ENCODE results near the gene NEGR1. TPM values are rescaled to one million over a fixed set of nuclear protein-coding genes. Genes with fewer than 3 reads are reported as not detected.

NEGR1 gene
- total and polyA plus RNA-seq, 4 donors = 0.08 to 0.14 (median 0.12) TPM; not detected in 1

DNA sequence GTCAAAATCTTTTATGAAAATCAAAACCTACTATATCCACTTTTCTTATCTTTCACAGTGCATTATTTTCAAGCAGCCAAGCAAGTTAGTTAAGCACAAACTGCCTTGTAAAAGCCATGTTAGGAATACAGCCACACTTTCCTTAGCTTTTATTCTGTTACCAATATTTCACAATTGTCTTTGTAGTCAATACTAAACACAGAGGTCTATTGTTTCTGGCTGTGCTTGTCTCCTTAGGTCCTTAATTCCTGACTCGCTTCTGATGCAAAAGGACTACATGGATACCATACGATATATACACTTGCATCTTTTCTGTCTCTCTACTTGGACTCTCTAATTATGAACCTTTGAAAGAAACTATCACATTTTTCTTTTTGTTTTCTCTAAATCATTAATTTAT is 331.8 kb downstream of the NEGR1 start:
- no peak overlapping the region for H3K4me3 ChIP-seq (ENCODE audit: low read depth in 1 of 3, low read length in 3 of 3)
- no peaks in the 10 kb centered on the region for H3K9me3 ChIP-seq (ENCODE audit: control insufficient read depth in 4 of 4, low read length in 3 of 4)
- 88% methylated on average over 2 of the region's 2 CpGs for WGBS
- no peak overlapping the region for H3K9ac ChIP-seq (ENCODE audit: low read depth in 1 of 2, low read length in 2 of 2)
- no peak overlapping the region for H3K27ac ChIP-seq (ENCODE audit: low read depth in 1 of 2, low read length in 2 of 2)
- no peaks in the 10 kb centered on the region for H3K27me3 ChIP-seq (ENCODE audit: control insufficient read depth in 4 of 4, insufficient read depth in 4 of 4, low read length in 3 of 4)
- no peaks in the 10 kb centered on the region for H3K4me1 ChIP-seq (ENCODE audit: control insufficient read depth in 4 of 4, insufficient read depth in 4 of 4, low read length in 3 of 4)
- TF ChIP-seq YY1 (IDR thresholded peaks at IDR 0.05) = no peak
- no peak for TF ChIP-seq FOXA1 (IDR thresholded peaks at IDR 0.05)
- TF ChIP-seq GABPA (IDR thresholded peaks at IDR 0.05 in 1 of 2, conservative IDR thresholded peaks at IDR 0.05 in 1 of 2) = no peak
- TF ChIP-seq, protein P1, sequence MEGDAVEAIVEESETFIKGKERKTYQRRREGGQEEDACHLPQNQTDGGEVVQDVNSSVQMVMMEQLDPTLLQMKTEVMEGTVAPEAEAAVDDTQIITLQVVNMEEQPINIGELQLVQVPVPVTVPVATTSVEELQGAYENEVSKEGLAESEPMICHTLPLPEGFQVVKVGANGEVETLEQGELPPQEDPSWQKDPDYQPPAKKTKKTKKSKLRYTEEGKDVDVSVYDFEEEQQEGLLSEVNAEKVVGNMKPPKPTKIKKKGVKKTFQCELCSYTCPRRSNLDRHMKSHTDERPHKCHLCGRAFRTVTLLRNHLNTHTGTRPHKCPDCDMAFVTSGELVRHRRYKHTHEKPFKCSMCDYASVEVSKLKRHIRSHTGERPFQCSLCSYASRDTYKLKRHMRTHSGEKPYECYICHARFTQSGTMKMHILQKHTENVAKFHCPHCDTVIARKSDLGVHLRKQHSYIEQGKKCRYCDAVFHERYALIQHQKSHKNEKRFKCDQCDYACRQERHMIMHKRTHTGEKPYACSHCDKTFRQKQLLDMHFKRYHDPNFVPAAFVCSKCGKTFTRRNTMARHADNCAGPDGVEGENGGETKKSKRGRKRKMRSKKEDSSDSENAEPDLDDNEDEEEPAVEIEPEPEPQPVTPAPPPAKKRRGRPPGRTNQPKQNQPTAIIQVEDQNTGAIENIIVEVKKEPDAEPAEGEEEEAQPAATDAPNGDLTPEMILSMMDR (IDR thresholded peaks at IDR 0.05; ENCODE audit: low read depth, low read length, missing input control) = no peak
- no peak for TF ChIP-seq NR2F2 (IDR thresholded peaks at IDR 0.05)
- no peak for TF ChIP-seq FOXA2 (IDR thresholded peaks at IDR 0.05)
- no peak for TF ChIP-seq RAD21 (IDR thresholded peaks at IDR 0.05)
- TF ChIP-seq, protein P2, sequence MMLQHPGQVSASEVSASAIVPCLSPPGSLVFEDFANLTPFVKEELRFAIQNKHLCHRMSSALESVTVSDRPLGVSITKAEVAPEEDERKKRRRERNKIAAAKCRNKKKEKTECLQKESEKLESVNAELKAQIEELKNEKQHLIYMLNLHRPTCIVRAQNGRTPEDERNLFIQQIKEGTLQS (IDR thresholded peaks at IDR 0.05) = no peak
- TF ChIP-seq SP1 (IDR thresholded peaks at IDR 0.05) = no peak
- TF ChIP-seq RXRA (IDR thresholded peaks at IDR 0.05) = no peak
- no peak for TF ChIP-seq HNF4A (conservative IDR thresholded peaks at IDR 0.05)
- no peak for TF ChIP-seq JUND (IDR thresholded peaks at IDR 0.05)
- TF ChIP-seq, protein P3, sequence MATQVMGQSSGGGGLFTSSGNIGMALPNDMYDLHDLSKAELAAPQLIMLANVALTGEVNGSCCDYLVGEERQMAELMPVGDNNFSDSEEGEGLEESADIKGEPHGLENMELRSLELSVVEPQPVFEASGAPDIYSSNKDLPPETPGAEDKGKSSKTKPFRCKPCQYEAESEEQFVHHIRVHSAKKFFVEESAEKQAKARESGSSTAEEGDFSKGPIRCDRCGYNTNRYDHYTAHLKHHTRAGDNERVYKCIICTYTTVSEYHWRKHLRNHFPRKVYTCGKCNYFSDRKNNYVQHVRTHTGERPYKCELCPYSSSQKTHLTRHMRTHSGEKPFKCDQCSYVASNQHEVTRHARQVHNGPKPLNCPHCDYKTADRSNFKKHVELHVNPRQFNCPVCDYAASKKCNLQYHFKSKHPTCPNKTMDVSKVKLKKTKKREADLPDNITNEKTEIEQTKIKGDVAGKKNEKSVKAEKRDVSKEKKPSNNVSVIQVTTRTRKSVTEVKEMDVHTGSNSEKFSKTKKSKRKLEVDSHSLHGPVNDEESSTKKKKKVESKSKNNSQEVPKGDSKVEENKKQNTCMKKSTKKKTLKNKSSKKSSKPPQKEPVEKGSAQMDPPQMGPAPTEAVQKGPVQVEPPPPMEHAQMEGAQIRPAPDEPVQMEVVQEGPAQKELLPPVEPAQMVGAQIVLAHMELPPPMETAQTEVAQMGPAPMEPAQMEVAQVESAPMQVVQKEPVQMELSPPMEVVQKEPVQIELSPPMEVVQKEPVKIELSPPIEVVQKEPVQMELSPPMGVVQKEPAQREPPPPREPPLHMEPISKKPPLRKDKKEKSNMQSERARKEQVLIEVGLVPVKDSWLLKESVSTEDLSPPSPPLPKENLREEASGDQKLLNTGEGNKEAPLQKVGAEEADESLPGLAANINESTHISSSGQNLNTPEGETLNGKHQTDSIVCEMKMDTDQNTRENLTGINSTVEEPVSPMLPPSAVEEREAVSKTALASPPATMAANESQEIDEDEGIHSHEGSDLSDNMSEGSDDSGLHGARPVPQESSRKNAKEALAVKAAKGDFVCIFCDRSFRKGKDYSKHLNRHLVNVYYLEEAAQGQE (IDR thresholded peaks at IDR 0.05) = no peak
- TF ChIP-seq EGR1 (IDR thresholded peaks at IDR 0.05; ENCODE audit: low read depth in 2 of 2) = no peak
- no peak for TF ChIP-seq HNF4G (IDR thresholded peaks at IDR 0.05)
- TF ChIP-seq, protein P4, sequence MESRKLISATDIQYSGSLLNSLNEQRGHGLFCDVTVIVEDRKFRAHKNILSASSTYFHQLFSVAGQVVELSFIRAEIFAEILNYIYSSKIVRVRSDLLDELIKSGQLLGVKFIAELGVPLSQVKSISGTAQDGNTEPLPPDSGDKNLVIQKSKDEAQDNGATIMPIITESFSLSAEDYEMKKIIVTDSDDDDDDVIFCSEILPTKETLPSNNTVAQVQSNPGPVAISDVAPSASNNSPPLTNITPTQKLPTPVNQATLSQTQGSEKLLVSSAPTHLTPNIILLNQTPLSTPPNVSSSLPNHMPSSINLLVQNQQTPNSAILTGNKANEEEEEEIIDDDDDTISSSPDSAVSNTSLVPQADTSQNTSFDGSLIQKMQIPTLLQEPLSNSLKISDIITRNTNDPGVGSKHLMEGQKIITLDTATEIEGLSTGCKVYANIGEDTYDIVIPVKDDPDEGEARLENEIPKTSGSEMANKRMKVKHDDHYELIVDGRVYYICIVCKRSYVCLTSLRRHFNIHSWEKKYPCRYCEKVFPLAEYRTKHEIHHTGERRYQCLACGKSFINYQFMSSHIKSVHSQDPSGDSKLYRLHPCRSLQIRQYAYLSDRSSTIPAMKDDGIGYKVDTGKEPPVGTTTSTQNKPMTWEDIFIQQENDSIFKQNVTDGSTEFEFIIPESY (IDR thresholded peaks at IDR 0.05) = no peak
- DNase-seq (ENCODE audit: low spot score) = no peak
- no peaks in the 10 kb centered on the region for H3K36me3 ChIP-seq (ENCODE audit: control insufficient read depth in 4 of 4, insufficient read depth in 3 of 4, low read depth in 1 of 4, low read length in 3 of 4)

DNA sequence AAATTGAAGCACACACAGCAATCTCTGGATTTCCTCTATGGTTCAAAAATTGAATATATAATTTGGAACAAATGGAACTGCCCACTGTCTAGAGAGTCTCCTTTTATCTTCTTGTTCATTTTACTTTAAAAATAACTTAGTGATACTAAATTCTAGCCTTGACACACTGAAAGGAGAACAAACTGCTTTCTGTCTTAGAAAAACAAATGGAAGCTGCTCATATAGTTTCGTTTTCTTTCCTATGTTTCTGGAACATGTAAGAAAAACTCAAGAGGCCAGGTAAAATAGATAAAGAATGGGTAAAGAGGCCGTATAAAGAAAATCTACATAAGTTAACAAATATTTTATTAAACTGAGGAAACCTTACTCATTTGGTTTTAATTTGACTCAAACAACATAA is 332.7 kb downstream of the NEGR1 start:
- Histone ChIP-seq H3K9me3 (ENCODE audit: control insufficient read depth in 4 of 4, low read length in 3 of 4) (no peaks in the 10 kb centered on the region), H3K4me3 (ENCODE audit: low read depth in 1 of 3, low read length in 3 of 3) (no peak overlapping the region), H3K27ac (ENCODE audit: low read depth in 1 of 2, low read length in 2 of 2) (no peak overlapping the region), H3K36me3 (ENCODE audit: control insufficient read depth in 4 of 4, insufficient read depth in 3 of 4, low read depth in 1 of 4, low read length in 3 of 4) (no peaks in the 10 kb centered on the region), H3K9ac (ENCODE audit: low read depth in 1 of 2, low read length in 2 of 2) (no peak overlapping the region), H3K4me1 (ENCODE audit: control insufficient read depth in 4 of 4, insufficient read depth in 4 of 4, low read length in 3 of 4) (no peaks in the 10 kb centered on the region), H3K27me3 (ENCODE audit: control insufficient read depth in 4 of 4, insufficient read depth in 4 of 4, low read length in 3 of 4) (no peaks in the 10 kb centered on the region)
- 74% methylated on average over 2 of the region's 2 CpGs for WGBS
- no peak for DNase-seq (ENCODE audit: low spot score)
- TF ChIP-seq JUND (IDR thresholded peaks at IDR 0.05) (no peak), YY1 (IDR thresholded peaks at IDR 0.05) (no peak), FOXA1 (IDR thresholded peaks at IDR 0.05) (no peak), HNF4G (IDR thresholded peaks at IDR 0.05) (no peak)
- TF ChIP-seq, protein P5, sequence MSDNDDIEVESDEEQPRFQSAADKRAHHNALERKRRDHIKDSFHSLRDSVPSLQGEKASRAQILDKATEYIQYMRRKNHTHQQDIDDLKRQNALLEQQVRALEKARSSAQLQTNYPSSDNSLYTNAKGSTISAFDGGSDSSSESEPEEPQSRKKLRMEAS (IDR thresholded peaks at IDR 0.05) = no peak
- TF ChIP-seq, protein P4 (IDR thresholded peaks at IDR 0.05) = no peak
- TF ChIP-seq, protein P3 (IDR thresholded peaks at IDR 0.05) = no peak
